Stimulated activated CD4-positive, alpha-beta T cell treated with anti-CD3 and anti-CD28 coated beads, TNF-alpha, amount 100 ng/mL, for 4 hours (primary cell): ENCODE results near the gene CLTRN.
"Not testable (repeated sequence)": the region's sequence is repeated elsewhere in the genome, so short reads cannot be mapped to it uniquely, and the experiment has no call there.

ENCODE experiments used
- DNase-seq, 3 experiments: peaks; one replicate each; pipeline ENCODE4 v3.0.0-alpha.2; 2020; ENCODE audit warnings: low read depth in 3 of 3

Gene CLTRN

DNA sequence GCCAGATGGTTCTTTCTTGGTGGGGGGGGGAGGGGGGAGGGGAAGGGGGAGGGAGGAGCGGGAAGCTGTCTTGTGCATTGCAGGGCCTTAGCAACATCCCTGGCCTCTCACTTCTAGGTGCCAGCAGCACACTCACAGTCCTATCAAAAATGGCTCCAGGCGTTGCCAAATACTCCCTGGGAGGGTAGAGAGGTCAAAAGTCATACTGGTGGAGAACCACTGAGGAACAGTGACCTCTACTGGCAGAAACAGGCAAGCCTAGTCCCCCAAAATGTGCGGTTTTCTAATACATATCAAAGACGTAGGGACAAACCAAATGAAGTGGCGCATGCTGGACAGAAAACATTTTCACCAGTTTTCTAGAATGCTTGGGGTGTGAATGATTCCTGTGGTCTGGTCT, 17.1 kb downstream of the CLTRN start:
- DNase-seq, result not testable (repeated sequence)

DNA sequence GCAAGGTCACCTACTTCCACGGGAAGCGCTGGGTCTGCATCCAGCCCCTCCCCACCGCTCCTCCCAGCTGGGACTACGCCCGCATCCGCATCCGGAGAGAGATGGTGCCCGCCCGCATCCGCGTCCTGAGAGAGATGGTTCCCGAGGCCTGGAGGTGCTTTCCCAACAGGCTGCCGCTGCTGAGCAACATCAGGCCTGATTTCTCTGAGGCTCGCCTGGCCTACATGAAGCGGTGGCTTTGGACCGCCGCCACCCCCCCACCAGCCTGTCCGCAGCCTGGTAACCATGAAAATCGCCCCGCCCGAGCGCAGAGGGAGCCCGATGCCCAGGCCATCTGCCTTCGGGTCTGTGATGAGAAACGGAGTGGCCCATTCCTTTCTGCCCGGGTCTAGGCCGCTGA, 18.1 kb downstream of the CLTRN start:
- DNase-seq, result no peak

DNA sequence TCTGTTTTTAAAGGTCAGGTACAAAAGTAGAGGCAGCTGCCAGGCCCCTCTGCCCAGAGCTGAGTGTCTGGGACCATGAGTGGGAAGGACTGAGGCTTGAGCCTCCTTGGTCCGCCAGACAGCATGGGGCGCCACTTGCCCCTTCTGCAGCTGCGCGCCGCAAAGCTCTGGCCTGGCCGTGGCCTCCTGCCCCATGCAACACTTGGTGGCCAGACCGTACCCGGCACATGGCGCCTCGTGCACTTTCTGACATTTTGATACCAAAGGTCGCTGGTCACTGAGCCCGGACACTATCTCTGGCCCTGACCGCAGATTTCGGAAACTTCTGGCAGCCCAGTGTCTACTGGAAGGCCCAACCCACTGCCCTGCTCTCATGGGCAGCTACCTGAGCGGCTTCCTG, 18.6 kb downstream of the CLTRN start:
- no peak for DNase-seq

- no peak for DNase-seq
Observed at GRCh38 chrX:15645266-15645665, 19.3 kb downstream of the CLTRN start.

- DNase-seq, result no peak
Observed at GRCh38 chrX:15644560-15644872, 20.1 kb downstream of the CLTRN start.

DNA sequence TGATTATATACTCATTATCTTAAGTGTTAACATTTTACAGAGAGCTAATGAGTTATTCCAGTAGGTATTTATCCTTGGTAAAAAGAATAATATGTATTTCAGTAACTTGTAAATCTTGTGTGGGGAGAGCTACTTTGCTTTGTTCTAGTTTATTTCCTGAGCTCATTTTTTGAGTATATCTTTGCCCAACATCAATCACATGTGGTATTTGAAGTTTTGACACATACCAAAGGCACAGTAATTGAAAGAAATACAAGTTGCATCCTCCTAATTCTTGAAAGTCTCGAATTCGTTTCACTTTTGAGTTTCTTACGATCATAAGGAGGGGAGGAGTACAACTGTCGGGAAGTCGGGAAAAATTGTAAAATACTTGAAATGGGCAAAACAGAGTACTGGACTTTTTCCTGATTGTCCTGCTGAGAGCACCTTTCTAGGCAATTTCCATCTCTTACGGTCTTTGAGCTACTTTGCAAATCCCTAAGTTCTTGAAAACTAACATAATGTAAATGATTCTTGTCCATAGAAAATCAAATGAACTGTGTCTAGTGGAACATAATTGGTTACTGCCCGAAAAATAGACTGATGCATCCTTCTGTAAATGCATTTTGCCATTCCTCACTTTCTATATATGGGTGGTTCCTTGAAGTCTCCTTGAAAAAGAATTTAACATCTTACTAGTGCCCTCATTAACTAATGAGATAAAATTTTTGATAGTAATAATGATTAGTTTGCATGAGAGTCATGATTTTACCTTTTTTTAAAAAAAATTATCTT, 20.6 kb downstream of the CLTRN start:
- DNase-seq, result no peak

GRCh38 chrX:15631637-15632036, 33.0 kb downstream of the CLTRN start:
- no peak for DNase-seq

DNA sequence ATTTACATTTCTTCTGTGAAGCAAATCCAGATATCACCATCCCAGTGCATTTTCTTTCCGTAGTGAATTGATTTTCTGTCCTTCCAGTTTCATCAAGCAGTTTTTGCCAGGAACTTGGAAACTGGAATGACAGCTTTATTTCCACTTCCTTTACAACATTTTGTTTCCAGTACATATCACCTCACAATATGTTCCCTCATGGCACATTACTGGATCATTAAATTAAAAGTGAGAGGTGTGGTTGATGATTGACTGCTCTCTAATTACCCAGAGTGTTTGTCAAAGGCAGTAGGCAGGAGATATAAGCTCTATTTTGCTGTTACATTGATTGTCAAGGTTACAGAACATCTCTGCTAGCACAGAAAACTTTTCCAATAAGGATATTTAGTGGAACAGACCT, 41.6 kb downstream of the CLTRN start:
- no peak for DNase-seq

DNA sequence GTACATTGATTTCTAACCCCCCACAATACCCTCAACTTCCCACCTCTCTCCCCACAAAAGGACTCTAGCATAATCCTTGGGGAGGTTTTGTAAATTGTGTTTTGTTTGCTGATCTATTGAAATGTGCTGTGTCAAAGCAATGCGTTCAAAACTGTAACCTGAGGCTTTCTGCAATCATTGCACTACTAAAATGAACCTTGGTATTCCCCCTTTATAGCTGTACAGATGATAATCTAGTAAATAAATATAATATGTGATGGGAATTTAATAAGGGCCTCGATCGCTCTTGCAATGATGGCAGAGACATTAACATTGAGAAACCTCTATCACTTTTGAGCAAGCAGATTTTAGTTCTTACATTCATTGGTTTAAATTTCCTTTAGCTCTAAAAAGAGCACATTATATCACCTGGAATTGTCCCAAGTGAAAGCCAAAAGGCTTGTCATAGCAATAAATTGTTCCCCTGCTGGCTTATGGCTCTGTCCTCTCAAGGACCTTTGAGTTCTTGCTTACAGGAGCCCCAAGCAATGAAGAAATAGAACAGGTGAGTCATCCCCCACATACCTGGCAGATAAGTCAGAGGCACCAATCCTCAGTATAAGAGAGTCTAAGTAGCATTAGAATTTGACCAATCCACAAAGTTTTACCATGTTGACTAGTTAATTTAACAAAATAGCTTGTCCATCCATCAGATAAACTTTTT, 45.4 kb downstream of the CLTRN start:
- DNase-seq, result no peak

DNA sequence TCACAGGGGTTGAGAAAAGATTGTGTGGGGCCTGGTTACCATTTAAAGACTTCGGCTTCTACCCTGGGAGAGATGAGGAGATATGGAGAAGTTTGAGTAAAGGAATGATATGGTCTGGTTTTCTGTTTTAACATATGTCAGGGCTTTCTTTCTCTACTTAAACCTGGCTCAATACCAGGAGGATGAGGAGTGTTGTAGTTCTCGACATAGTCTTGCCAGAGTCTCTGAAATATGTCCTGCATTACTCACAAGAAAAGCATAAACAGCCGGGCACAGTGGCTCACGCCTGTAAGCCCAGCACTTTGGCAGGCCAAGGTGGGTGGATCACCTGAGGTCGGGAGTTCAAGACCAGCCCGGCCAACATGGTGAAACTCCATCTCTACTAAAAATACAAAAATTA, 47.5 kb downstream of the CLTRN start:
- no peak for DNase-seq

DNA sequence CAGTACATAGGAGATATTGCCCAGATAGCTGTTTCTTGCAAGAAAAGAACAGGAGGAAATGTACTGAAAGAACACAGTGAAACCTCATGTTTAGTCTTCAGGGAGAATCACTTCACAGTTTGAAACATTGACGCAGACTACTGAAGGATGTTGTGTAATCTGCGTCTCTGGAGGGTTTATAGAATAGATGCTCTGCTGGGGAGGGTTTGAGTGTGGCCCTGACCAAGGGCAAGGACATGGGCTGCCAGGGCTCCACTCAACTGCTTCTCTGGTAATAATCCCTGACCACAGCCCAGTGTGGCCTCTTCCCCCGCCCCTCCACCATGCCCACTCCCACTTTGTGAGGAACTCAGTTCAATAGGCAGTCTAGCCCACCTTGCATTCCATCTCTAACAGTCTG, 48.1 kb downstream of the CLTRN start:
- DNase-seq, result no peak

GRCh38 chrX:15607067-15607466, 57.5 kb downstream of the CLTRN start:
- DNase-seq, result no peak

DNA sequence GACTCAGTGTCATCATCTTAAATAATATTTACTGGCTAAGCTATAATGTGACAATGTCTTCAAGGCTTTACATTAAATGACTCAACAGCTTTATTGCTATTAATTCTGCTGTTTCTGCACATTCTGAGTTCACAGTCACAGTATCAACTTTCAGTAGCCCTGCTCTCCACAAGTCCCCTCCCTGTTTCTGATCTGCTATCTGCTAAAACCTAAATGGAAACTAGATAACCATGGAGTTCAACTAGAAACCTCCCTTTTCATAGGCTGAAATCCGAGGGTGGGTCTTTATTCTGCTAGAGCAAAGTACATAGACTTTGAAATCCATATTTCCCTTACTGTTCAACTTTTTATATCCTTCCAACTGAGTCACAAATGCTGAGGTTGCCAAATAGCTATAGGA, 58.5 kb downstream of the CLTRN start:
- DNase-seq, result no peak

- DNase-seq, result no peak
Observed at GRCh38 chrX:15605226-15605625, 59.4 kb downstream of the CLTRN start.

DNA sequence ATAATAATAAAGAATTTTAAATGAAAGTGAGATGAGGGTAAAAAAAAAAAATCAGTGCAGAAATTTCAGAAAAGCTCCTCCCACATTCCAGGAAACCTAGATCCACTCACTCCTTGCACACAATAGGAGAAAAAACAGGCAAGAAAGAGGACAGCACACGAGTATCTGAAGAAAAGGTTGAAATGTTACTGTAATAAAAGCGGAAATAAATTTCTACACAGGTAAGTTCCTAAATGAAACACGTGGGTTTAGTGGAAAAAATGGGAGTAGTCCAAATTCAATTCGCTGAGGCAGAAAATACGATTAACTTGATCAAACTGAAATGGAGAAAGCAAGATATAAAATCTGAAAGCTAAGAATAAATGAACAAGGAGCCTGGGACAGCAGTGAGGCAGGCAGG, 61.8 kb downstream of the CLTRN start:
- no peak for DNase-seq

DNA sequence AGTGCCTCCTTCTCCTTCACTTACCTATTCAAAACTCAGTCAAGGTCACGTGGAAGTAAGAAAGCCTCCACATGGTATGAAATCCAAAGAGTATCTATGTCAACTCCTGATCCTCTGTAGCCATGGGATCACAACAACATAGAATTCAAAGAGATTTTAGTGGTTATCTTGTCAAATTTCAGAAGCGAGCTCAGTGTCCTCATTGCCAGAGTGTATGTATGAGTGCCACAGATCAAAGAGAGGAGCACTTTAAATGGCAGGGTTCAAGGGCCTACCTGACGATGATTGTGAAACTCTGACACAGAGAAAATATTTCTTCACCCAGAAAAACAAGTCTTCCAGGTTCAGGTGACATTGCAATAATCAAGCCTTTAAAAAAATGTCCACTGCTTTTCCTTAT, 62.7 kb downstream of the CLTRN start:
- DNase-seq, result no peak

DNA sequence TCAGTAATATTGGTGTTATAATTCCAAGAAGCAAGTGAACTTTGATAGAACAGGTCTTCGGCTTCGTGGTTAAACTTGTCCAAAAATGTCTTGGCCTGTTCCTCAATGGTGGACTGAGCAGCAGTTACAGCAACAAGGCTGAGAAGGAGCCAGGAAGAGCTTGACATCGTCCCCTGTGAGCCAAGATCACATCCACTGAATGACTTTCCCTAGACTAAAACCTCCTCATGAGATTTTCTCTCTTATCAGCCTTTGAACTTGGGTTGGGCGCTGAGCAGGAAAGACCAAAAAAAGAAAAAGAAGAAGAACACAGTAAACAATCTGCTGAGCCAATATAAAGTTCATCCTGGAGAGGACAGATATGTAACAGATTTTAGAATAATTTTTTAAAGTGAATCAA, 63.9 kb downstream of the CLTRN start, which contains the start of gene ACE2:
Gene ACE2, minus strand, starts transcription at position 216 of the 400 bp plus-strand sequence. Its CDS starts 49 bp downstream, at position 167.
- DNase-seq, result no peak

DNA sequence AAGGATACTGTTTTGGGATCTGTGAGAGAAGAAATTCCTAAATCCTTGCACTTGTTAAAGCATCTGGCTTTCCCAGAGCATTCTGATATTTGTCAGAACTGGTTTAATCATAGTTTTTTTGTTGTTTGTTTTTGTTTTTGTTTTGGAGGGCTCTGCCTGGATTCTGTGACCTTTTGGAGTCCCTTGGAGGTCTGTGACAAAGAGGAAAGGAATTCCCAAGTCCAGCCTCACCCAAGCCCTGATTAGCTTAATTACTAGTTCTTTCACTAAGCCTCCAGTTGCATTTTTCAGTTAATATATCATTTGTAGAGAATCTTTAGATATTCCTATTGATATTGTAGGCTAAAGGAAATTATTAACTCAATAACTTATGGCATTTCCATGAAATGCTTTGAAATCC, 64.6 kb downstream of the CLTRN start:
- DNase-seq, result no peak

- DNase-seq, result no peak
Observed at GRCh38 chrX:15599461-15599860, 65.1 kb downstream of the CLTRN start.

- DNase-seq, result no peak
Observed at GRCh38 chrX:15598026-15598425, 66.6 kb downstream of the CLTRN start.

GRCh38 chrX:15594371-15594770, 70.2 kb downstream of the CLTRN start:
- DNase-seq, result no peak

- DNase-seq, result no peak
Observed at GRCh38 chrX:15579778-15580747, 84.5 kb downstream of the CLTRN start.
